ENCODE results near the gene LPAR3.

DNA sequence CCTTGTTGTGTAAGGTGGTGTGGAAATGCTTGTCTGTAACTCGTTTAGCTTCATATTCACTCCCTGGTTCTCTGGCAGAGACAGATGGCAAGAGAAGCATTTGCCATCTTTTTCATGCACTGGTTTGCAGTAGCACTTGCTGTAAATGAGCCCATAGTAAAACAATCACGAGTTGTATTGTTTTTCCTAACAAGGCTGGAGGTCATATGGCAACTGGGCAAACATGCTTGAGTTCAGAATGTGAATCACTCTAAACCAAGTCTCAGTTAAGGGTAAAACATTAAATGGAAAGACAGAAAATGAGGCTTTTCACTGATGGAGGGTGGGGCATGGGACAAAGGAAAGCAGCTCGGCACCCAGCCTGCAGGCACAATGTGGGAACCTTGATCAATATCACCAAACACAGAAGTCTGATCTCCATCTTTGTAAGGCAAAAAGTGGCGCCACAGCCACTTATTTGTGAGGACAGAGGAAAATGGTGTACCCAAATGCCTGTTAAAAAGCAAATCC lies 26.5 kb upstream of the LPAR3 start:
- no peak for TF ChIP-seq TCF12 (IDR thresholded peaks at IDR 0.05)
- no peak for TF ChIP-seq TCF12 (CRISPR knock-in tag; IDR thresholded peaks at IDR 0.05)
- no peak for TF ChIP-seq ZNF562 (CRISPR knock-in tag; IDR thresholded peaks at IDR 0.05; ENCODE audit: borderline replicate concordance)
- no peak for TF ChIP-seq ZFX (CRISPR knock-in tag; IDR thresholded peaks at IDR 0.05; ENCODE audit: low read depth)
- no peak for TF ChIP-seq NR2C2 (CRISPR knock-in tag; IDR thresholded peaks at IDR 0.05; ENCODE audit: borderline replicate concordance)
- TF ChIP-seq, protein P1, sequence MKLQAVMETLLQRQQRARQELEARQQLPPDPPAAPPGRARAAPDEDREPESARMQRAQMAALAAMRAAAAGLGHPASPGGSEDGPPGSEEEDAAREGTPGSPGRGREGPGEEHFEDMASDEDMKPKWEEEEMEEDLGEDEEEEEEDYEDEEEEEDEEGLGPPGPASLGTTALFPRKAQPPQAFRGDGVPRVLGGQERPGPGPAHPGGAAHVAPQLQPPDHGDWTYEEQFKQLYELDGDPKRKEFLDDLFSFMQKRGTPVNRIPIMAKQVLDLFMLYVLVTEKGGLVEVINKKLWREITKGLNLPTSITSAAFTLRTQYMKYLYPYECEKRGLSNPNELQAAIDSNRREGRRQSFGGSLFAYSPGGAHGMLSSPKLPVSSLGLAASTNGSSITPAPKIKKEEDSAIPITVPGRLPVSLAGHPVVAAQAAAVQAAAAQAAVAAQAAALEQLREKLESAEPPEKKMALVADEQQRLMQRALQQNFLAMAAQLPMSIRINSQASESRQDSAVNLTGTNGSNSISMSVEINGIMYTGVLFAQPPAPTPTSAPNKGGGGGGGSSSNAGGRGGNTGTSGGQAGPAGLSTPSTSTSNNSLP (IDR thresholded peaks at IDR 0.05; ENCODE audit: low read depth, low read length) = no peak
- TF ChIP-seq YY1 (IDR thresholded peaks at IDR 0.05; ENCODE audit: insufficient read depth, insufficient replicate concordance, low read depth, low read length) = no peak
- TF ChIP-seq GABPB1 (CRISPR knock-in tag; IDR thresholded peaks at IDR 0.05) = no peak
- TF ChIP-seq ZNF274 (CRISPR knock-in tag; IDR thresholded peaks at IDR 0.05) = no peak
- no peak for TF ChIP-seq CTCF (CRISPR knock-in tag; IDR thresholded peaks at IDR 0.05)
- no peak for TF ChIP-seq CAMTA2 (CRISPR knock-in tag; IDR thresholded peaks at IDR 0.05; ENCODE audit: borderline replicate concordance)
- no peak for TF ChIP-seq CEBPB (IDR thresholded peaks at IDR 0.05; ENCODE audit: borderline replicate concordance, low read depth, low read length)

All from HepG2 (cell line).